T-helper 2 cell treated with Interferon-gamma antibody and Interleukin-4, amounts not matched to agents 5 μg/mL and 100 μg/mL, for 36 hours (primary cell): Measurements from ENCODE around the gene ADAM15.

Experiments
- DNase-seq: peaks from one replicate; pipeline ENCODE4 v3.0.0; 2021; ENCODE audit warnings: low spot score
- H3K27ac Mint-ChIP-seq: one replicate; pipeline ENCODE4 v1.8.0; 2021; ENCODE audit warnings: mild to moderate bottlenecking, mixed read lengths
- H3K27me3 Mint-ChIP-seq: one replicate; pipeline ENCODE4 v1.8.0; 2021; ENCODE audit warnings: low read depth, mixed read lengths
- H3K36me3 Mint-ChIP-seq: one replicate; pipeline ENCODE4 v1.8.0; 2021; ENCODE audit warnings: low read depth, mixed read lengths
- H3K4me1 Mint-ChIP-seq: one replicate; pipeline ENCODE4 v1.8.0; 2021; ENCODE audit warnings: low read depth, mixed read lengths
- H3K4me3 Mint-ChIP-seq: one replicate; pipeline ENCODE4 v1.8.0; 2022; ENCODE audit warnings: mild to moderate bottlenecking, moderate library complexity, mixed read lengths
- H3K9me3 Mint-ChIP-seq: one replicate; pipeline ENCODE4 v1.8.0; 2021; ENCODE audit warnings: mixed read lengths

Gene ADAM15

DNA sequence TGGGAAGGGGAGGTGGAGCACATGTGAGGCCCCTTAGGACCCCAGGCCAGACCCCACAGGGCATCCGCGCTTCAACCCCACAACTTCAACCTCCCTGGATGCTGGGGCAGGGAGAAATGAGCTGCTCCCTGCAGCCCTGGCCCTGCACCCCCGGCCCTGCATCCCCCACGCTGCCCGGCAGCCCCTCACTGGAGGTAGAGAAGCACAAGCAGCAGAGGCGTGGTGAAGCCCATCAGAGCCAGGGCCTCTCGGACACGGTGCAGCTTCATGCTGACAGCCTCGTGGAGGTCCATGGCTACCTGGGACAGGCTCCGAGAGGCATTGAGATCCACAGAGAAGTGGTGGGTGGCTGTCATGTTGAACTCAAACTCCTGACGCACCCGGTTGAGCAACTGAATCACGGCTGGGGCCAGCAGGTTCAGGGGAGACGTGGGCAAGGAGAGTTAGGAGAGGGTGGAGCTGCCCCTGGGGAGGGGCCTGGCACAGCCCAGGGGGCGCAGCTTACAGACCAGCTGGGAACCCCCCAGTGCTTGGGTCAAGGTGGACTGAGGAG lies 20.8 kb upstream of the ADAM15 start:
- H3K27me3 Mint-ChIP-seq: peaks cover 2% of the 10 kb centered on the region

DNA sequence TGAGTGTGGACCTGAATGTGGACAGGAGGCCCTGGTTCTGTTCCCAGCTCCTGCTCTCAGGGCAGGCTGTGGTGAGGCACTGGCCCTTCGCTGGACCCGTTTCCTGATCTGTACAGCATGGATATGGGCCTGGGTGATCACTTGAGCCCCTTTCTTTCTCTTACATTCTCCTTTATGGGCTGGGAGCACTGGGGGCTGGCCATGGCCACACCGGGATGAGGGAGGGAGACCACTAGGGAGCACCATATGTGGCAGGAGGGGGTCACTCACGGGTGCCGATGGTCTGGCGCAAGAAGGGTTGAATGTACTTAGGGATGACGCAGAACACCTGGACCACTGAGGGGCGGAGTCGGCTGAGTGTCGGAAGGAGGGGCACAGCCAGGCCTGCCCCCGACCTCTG lies 20.2 kb upstream of the ADAM15 start:
- H3K27me3 Mint-ChIP-seq: peaks cover 2% of the 10 kb centered on the region
- H3K9me3 Mint-ChIP-seq: no peaks in the 10 kb centered on the region
- no peak for DNase-seq
- H3K4me1 Mint-ChIP-seq: no peaks in the 10 kb centered on the region
- H3K36me3 Mint-ChIP-seq: no peaks in the 10 kb centered on the region
- H3K4me3 Mint-ChIP-seq: no peak overlapping the region
- no peak overlapping the region for H3K27ac Mint-ChIP-seq

More for the DNA sequence above, 20.8 kb upstream of the ADAM15 start:
- H3K4me1 Mint-ChIP-seq: no peaks in the 10 kb centered on the region
- no peak overlapping the region for H3K4me3 Mint-ChIP-seq
- no peaks in the 10 kb centered on the region for H3K9me3 Mint-ChIP-seq
- H3K36me3 Mint-ChIP-seq: no peaks in the 10 kb centered on the region
- no peak for DNase-seq
- H3K27ac Mint-ChIP-seq: no peak overlapping the region

DNA sequence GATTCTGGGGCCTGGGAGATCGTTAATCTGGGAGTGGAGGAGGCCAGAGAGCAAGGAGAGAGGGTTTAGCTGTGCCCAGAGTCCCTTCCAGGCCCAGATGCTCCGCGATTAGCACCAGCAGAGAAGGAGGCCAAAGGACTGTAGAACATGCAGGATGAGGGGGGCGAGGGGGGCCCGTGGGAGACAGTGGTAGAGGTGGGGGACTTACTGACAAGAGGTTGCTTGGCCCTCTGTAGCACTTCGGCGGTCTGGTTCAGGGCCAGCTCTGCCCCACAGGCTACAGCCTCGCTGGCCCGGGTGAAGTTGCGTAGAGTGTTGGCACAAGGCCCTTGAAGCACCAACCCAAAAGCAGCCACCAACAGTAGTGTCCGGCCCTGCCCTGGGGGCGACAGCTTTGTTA lies 18.2 kb upstream of the ADAM15 start:
- peaks cover 3% of the 10 kb centered on the region for H3K27me3 Mint-ChIP-seq
- H3K4me1 Mint-ChIP-seq: no peaks in the 10 kb centered on the region
- no peak overlapping the region for H3K27ac Mint-ChIP-seq
- H3K4me3 Mint-ChIP-seq: no peak overlapping the region
- no peak for DNase-seq
- no peaks in the 10 kb centered on the region for H3K9me3 Mint-ChIP-seq
- H3K36me3 Mint-ChIP-seq: no peaks in the 10 kb centered on the region

DNA sequence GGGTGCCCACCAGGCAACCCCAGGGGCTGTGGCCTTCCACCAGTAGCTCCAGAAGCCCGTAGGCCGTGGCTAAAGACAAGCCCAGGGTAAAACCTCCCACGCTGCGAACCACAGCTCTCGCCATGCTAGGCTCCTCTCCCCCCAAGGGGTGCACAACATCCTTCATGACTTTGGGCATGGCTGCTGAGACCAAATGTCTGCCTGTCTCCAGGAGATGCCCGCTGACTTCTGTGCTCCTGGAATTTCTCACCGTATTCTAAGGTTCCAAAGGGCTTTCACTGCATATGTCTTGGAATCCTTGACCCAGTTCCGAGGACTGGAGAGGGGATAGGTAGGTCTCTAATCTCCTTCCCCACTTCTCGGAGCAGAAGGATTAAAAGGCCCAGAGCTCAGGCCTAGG lies 17.6 kb upstream of the ADAM15 start, which contains the start of the genes DCST1 and DCST2:
Gene DCST1, plus strand, starts transcription at position 301 of the 400 bp plus-strand sequence. CDS start 213 bp downstream, outside the sequence.
Gene DCST2, minus strand, starts transcription at position 258 of the 400 bp plus-strand sequence. Its CDS starts 80 bp downstream, at position 178.
- Mint-ChIP-seq H3K9me3 (no peaks in the 10 kb centered on the region), H3K27ac (no peak within 1 kb of the TSS), H3K4me1 (no peaks in the 10 kb centered on the region), H3K4me3 (no peak within 1 kb of the TSS), H3K27me3 (peaks cover 8% of the 10 kb centered on the region), H3K36me3 (no peaks in the 10 kb centered on the region)
- DNase-seq: no peak

DNA sequence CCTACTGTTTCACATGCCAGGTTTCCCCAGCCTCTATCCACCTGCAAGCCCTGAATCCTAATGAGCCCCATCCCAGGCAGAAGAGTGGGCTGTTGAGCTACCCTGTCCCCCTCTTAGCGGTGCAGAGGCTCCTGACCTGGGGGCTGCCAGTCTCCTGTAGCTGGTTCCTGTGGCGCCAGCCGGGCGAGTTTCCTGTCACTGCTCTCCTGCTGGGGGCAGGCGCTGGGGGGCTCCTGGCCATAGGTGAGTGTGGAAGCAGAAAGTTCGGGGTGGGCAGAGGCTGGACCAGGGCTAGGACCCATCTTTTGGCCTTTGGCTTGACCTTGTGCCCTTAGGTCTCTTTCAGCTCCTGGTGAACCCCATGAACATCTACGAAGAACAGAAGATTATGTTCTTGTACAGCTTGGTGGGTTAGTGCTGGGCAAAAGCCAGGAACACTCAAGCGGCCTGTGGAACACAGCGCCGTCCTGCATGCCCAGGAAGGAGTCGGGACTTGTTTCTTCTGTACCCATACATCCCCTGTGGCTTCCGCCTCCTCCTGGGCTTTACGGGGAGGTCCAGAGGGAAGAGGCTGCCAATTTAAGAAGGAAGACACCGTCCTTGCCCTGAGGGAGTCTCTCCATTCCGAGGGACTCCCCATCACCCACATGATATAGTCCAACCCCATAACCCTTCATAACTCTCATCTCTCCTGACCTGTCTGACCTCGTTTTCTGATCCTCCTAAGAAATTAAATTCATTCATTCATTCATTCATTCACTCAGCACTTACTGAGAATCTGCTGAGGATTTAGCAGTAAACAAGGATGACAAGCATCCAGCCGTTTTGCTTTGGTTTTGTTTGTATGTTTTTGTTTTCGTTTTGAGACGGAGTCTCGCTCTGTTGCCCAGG lies 16.6 kb upstream of the ADAM15 start:
- no peak overlapping the region for H3K27ac Mint-ChIP-seq
- DNase-seq: no peak
- no peaks in the 10 kb centered on the region for H3K36me3 Mint-ChIP-seq
- H3K27me3 Mint-ChIP-seq: peaks cover 10% of the 10 kb centered on the region
- H3K9me3 Mint-ChIP-seq: no peaks in the 10 kb centered on the region
- no peak overlapping the region for H3K4me3 Mint-ChIP-seq
- no peaks in the 10 kb centered on the region for H3K4me1 Mint-ChIP-seq

DNA sequence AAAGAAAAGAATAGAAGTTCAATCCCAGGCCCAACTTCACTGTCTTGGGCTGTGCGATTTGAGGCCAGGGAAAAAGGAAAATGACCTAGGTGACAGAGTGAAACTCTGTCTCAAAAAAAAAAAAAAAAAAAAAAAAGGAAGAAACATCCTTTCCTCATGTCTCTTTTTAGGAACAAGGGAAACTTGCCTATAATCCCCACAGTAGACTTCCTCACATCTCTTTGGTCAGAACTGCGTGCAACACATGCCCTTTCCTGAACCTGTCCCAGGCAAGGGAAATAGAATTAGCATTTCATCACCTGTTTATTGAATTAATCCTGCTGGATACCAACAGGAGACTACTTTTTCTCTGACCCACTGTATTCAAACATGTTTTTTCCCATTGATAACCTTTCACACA lies 15.2 kb upstream of the ADAM15 start:
- no peak for DNase-seq
- no peak overlapping the region for H3K4me3 Mint-ChIP-seq
- peaks cover 10% of the 10 kb centered on the region for H3K27me3 Mint-ChIP-seq
- H3K36me3 Mint-ChIP-seq: no peaks in the 10 kb centered on the region
- no peak overlapping the region for H3K27ac Mint-ChIP-seq
- no peaks in the 10 kb centered on the region for H3K9me3 Mint-ChIP-seq
- H3K4me1 Mint-ChIP-seq: no peaks in the 10 kb centered on the region

DNA sequence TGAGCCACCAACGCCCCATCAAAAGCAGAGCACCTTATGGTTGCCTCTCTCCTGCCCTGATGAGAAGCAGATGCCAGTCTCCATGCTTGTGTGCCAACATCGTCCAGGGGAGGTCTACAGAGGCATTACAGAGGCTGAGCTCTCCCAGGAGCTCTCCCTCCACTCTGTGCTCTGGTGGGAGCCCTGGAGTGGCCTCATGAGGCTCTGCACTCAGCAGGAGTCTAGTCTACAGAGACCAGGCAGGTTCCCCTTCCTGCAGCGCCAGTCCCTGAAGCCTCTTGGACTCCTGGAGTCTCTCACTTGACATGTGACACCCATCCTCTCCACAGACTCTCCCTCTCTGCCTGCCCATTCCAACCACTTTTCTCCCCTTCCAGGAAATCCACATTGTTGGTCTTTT lies 14.1 kb upstream of the ADAM15 start:
- Mint-ChIP-seq H3K4me3 (no peak overlapping the region), H3K4me1 (no peaks in the 10 kb centered on the region), H3K27ac (no peak overlapping the region), H3K9me3 (no peaks in the 10 kb centered on the region), H3K36me3 (no peaks in the 10 kb centered on the region), H3K27me3 (peaks cover 10% of the 10 kb centered on the region)
- no peak for DNase-seq

DNA sequence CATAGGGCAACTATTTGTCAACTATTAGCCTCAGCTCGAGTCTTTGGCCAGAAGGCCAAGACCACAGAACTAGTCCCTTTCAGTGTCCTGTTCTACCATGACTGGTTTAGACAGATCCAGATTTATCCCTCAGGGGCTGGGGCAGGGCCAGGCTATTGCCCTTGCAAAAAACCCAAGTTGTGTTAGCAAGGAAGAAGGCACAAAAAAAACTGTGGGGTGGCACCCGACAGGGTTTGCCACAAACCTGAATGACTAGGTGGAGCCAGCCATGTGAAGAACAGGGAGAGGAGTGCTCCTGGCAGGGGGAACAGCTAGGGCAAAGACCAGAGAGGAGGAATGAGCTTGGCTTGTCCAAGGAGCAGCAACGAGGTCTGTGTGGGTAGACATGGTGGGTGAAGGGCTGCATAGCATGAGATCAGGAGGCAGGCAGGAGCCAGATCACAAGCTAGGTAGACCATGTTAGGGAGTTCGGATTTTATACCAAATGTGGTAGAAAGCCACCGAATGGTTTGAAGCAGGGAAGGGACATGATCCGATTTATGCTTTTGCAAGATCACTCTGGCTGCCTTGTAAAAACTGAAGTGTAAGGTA lies 13.2 kb upstream of the ADAM15 start:
- no peak overlapping the region for H3K27ac Mint-ChIP-seq
- H3K4me3 Mint-ChIP-seq: no peak overlapping the region
- H3K36me3 Mint-ChIP-seq: no peaks in the 10 kb centered on the region
- H3K4me1 Mint-ChIP-seq: no peaks in the 10 kb centered on the region
- H3K9me3 Mint-ChIP-seq: no peaks in the 10 kb centered on the region
- H3K27me3 Mint-ChIP-seq: peaks cover 14% of the 10 kb centered on the region
- DNase-seq: no peak

DNA sequence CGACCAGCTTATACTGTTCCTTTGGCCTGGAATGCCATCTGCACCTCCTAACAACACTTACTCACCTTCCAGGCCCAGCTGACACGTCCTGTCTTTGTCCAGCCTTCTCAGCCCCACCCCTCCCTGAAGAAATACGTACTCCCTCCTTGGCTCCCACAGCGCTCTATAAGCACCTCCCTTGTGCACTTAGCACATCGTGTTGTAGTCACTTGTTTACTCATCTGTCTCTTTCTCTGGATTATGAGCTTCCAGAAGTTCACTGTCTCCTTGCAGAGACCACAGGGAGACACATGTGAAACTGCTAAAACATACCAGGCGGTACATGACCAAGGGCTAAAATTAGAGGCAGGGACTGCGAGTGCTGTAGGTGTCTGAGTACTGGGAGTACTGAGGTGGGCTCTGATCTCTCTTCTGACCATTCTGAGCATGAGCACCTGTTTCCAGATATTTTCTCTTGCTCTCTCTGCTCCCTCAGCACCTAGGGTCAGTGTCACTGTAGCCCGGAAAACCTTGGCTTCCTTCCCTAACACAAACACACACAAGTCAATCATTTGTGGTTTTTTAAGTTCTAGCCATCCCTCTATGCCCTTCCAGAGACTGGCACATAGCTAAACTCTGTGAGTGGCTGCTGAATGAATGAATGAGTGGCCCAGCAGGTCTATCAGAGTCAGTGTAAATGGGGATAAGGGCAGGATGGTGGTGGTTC lies 12.4 kb upstream of the ADAM15 start:
- Mint-ChIP-seq H3K36me3 (no peaks in the 10 kb centered on the region), H3K9me3 (no peaks in the 10 kb centered on the region), H3K4me1 (no peaks in the 10 kb centered on the region), H3K27ac (no peak overlapping the region), H3K27me3 (peaks cover 14% of the 10 kb centered on the region), H3K4me3 (no peak overlapping the region)
- DNase-seq: no peak

DNA sequence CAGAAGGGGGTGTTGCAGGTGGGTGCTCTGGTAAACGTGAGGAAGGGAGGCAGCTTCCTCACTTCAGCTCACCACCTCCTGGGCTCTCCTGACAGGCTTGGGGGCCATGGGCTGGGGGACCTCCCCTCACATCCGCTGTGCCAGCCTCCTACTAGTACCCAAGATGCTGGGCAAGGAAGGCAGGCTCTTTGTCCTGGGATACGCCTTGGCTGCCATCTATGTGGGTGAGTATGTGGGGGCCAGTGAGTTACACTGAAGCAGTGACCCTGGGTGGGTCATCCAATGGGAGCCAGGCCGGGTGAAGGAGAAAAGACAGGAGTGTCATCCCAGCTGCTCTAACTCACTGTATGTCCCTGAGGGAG lies 11.8 kb upstream of the ADAM15 start:
- H3K4me1 Mint-ChIP-seq: no peaks in the 10 kb centered on the region
- no peaks in the 10 kb centered on the region for H3K9me3 Mint-ChIP-seq
- no peak overlapping the region for H3K27ac Mint-ChIP-seq
- H3K27me3 Mint-ChIP-seq: peaks cover 14% of the 10 kb centered on the region
- no peaks in the 10 kb centered on the region for H3K36me3 Mint-ChIP-seq
- DNase-seq: no peak
- no peak overlapping the region for H3K4me3 Mint-ChIP-seq

DNA sequence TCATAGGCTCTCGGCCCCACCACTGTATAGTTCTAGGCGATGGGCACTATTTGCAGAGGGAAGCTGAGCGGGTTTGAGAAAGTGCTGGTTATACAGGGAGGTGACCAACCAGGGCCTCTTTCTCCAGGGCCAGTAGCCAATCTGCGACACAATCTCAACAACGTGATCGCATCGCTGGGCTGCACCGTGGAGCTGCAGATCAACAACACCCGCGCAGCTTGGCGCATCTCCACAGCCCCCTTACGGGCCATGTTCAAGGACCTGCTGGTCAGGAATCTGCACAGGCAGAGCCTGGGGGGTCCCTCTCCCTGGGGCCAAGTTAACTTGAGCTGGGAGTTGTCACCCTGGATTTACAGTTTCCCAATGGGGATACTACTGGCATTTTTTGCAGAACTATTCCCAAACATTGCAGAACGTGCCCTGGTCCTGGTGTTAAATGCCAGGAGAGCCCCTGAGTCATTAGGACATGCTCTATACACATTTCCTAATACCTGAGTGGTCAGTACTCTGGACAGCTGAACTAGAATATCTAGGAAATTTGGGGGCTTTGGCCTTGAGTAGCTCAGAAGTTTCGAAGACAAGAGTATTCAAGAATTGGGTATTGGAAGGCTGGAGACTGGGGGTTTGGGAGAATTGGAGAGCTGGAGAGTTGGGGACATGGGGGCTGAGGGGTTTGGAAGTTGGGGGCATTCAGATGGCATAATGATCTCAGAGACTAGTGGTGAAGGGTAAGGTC lies 10.6 kb upstream of the ADAM15 start:
- Mint-ChIP-seq H3K27ac (no peak overlapping the region), H3K36me3 (no peaks in the 10 kb centered on the region), H3K4me1 (peaks cover 9% of the 10 kb centered on the region)

DNA sequence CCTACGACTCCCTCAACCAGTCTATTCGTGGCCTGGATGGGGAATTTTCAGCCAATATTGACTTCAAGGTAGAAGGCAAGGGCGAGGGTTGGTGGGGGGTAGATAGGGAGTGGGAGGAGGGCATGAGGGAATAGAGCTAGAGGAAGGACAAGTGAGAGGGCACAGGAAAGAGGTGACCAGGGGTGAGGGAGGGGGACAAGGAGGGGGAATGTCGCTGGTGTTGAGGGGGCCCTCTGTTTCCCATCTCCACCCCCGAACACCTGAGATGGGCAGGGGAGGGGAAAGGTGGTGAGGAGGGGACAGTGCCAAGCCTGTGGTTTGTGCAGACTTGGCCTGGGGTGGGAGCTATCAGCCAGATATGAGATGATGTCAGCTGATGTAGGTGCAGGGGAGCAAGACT lies 8.3 kb upstream of the ADAM15 start:
- no peaks in the 10 kb centered on the region for H3K36me3 Mint-ChIP-seq
- peaks cover 12% of the 10 kb centered on the region for H3K27me3 Mint-ChIP-seq
- H3K27ac Mint-ChIP-seq: no peak overlapping the region
- H3K9me3 Mint-ChIP-seq: no peaks in the 10 kb centered on the region
- no peak for DNase-seq
- no peak overlapping the region for H3K4me3 Mint-ChIP-seq
- peaks cover 9% of the 10 kb centered on the region for H3K4me1 Mint-ChIP-seq

More for the DNA sequence above, 10.6 kb upstream of the ADAM15 start:
- DNase-seq: no peak
- H3K9me3 Mint-ChIP-seq: no peaks in the 10 kb centered on the region
- peaks cover 12% of the 10 kb centered on the region for H3K27me3 Mint-ChIP-seq
- no peak overlapping the region for H3K4me3 Mint-ChIP-seq

DNA sequence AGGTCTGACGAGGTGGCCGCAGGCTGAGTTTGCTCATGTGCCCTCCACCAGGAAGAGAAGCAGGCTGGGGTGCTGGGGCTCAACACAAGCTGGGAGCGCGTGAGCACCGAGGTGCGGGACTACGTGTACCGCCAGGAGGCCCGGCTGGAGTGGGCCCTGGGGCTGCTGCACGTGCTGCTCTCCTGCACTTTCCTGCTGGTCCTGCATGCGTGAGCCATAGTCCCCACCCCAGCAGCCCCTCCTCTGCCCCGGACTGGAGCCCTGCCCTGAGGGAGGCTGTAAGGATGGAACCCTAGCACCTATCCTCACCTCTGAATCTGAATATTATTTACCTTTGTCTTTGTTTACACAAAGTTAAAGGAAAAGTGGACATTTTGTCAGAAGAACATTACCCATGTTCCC lies 7.8 kb upstream of the ADAM15 start:
- Mint-ChIP-seq H3K27ac (no peak overlapping the region), H3K27me3 (peaks cover 7% of the 10 kb centered on the region), H3K36me3 (no peaks in the 10 kb centered on the region), H3K4me1 (peaks cover 9% of the 10 kb centered on the region), H3K4me3 (no peak overlapping the region), H3K9me3 (no peaks in the 10 kb centered on the region)
- no peak for DNase-seq
